A673 (cell line): ENCODE results near the gene GPI. TPM values are rescaled to one million over a fixed set of nuclear protein-coding genes. Genes with fewer than 3 reads are reported as not detected.

Experiments used
- BruUV-seq: library from RNA; stranded (reverse); fragments of 400-500 nt; replicated peaks from 2 replicates; lab custom pipeline; 2021; lab: Mats Ljungman, UMichigan
- CTCF ChIA-PET: fragments of 300-600 bp; sonication (Branson Sonifier 250); formaldehyde crosslinking; loops from one replicate; lab custom pipeline; 2022; ENCODE audit warnings: antibody characterized with exemption; lab: Charles Lee
- POLR2A ChIA-PET: fragments of 300-600 bp; sonication (Branson Sonifier 250); formaldehyde crosslinking; loops from one replicate; lab custom pipeline; 2022; ENCODE audit warnings: antibody characterized with exemption; ENCODE audit not compliant: low non-redundant PET; lab: Charles Lee
- DNase-seq: peaks from one replicate; pipeline ENCODE4 v3.0.0-alpha.2; 2015; ENCODE audit warnings: low spot score
- H3K27ac ChIP-seq: fragments of 200-600 bp; sonication (generic); 2 replicates; pipeline ENCODE4 v1.5.1; 2016; ENCODE audit warnings: mixed run types, low read depth, mild to moderate bottlenecking, mixed read lengths, antibody characterized with exemption, low read length; ENCODE audit not compliant: poor library complexity, severe bottlenecking
- H3K27me3 ChIP-seq: fragments of 200-600 bp; sonication (generic); replicated peaks from 2 replicates; pipeline ENCODE4 v1.6.1; 2017; ENCODE audit warnings: mixed run types, low read depth, mild to moderate bottlenecking, mixed read lengths, antibody characterized with exemption, low read length; ENCODE audit not compliant: insufficient read depth, poor library complexity
- H3K36me3 ChIP-seq: fragments of 200-600 bp; sonication (generic); 2 replicates; pipeline ENCODE4 v1.6.1; 2016; ENCODE audit warnings: mixed run types, mild to moderate bottlenecking, mixed read lengths, antibody characterized with exemption, low read length; ENCODE audit not compliant: insufficient read depth, poor library complexity, severe bottlenecking
- H3K4me1 ChIP-seq: fragments of 200-600 bp; sonication (generic); 2 replicates; pipeline ENCODE4 v1.6.1; 2017; ENCODE audit warnings: mixed run types, mild to moderate bottlenecking, mixed read lengths, antibody characterized with exemption, low read length; ENCODE audit not compliant: insufficient read depth, poor library complexity, severe bottlenecking
- H3K4me3 ChIP-seq: fragments of 200-600 bp; sonication (generic); 2 replicates; pipeline ENCODE4 v1.5.1; 2016; ENCODE audit warnings: low read depth, mixed run types, mild to moderate bottlenecking, mixed read lengths, low read length; ENCODE audit not compliant: poor library complexity, severe bottlenecking
- H3K9me3 ChIP-seq: fragments of 200-600 bp; sonication (generic); 2 replicates; pipeline ENCODE4 v1.6.1; 2016; ENCODE audit warnings: mixed run types, low read depth, mild to moderate bottlenecking, mixed read lengths, antibody characterized with exemption, low read length; ENCODE audit not compliant: poor library complexity, severe bottlenecking
- CTCF ChIP-seq: fragments of 300-800, 200-600 bp; sonication (generic); conservative IDR thresholded peaks from 2 replicates; pipeline ENCODE4 v1.5.1; 2017; ENCODE audit warnings: low read depth, mild to moderate bottlenecking, antibody characterized with exemption, low read length, moderate library complexity, mixed read lengths
- EZH2 ChIP-seq: fragments of 200-600 bp; sonication (generic); IDR thresholded peaks from 2 replicates; pipeline ENCODE4 v1.6.1; 2017; ENCODE audit warnings: borderline replicate concordance, low read depth, mild to moderate bottlenecking, mixed read lengths, antibody characterized with exemption, low read length; ENCODE audit not compliant: poor library complexity, severe bottlenecking
- intact Hi-C: fragments of 100-400 bp; cut with micrococcal nuclease; formaldehyde crosslinking; loops from one replicate; pipeline ENCODE4 v1.10.0; 2022; ENCODE audit not compliant: unreplicated experiment
- total RNA-seq: library from RNA; stranded (reverse); gene quantifications from 2 replicates; pipeline ENCODE4 v1.2.3, GENCODE V29; 2021

Gene GPI
- total RNA-seq, 1 experiment from 2014 or later, result 439 TPM

- Histone ChIP-seq H3K9me3 (no peaks in the 10 kb centered on the region), H3K27ac (no peak overlapping the region), H3K4me1 (peaks cover 15% of the 10 kb centered on the region), H3K27me3 (no peaks in the 10 kb centered on the region), H3K36me3 (no peaks in the 10 kb centered on the region), H3K4me3 (no peak overlapping the region)
- intact Hi-C loops, result no loop called here
- no TSS peak for BruUV-seq
- TF ChIP-seq EZH2, result no peak
- TF ChIP-seq CTCF, result no peak
- ChIA-PET CTCF (no interaction called here), POLR2A (no interaction called here)
- DNase-seq, result peak; percentile 43
Observed at GRCh38 chr19:34317311-34317927, 47.6 kb upstream of the GPI start.

- no peak for TF ChIP-seq CTCF
- TF ChIP-seq EZH2, result no peak
- no TSS peak for BruUV-seq
- no peak overlapping the region for H3K4me3 ChIP-seq
- H3K9me3 ChIP-seq, result no peaks in the 10 kb centered on the region
- H3K36me3 ChIP-seq, result no peaks in the 10 kb centered on the region
- ChIA-PET CTCF (no interaction called here), POLR2A (no interaction called here)
- intact Hi-C loops, result no loop called here
- peaks cover 15% of the 10 kb centered on the region for H3K4me1 ChIP-seq
- H3K27ac ChIP-seq, result no peak overlapping the region
- DNase-seq, result no peak
- no peaks in the 10 kb centered on the region for H3K27me3 ChIP-seq
Observed at GRCh38 chr19:34319230-34319585, 45.8 kb upstream of the GPI start.

GRCh38 chr19:34319785-34320184, 45.2 kb upstream of the GPI start:
- CTCF ChIA-PET, result no interaction called here
- TF ChIP-seq CTCF (no peak), EZH2 (no peak)
- BruUV-seq, result no TSS peak
- Histone ChIP-seq H3K4me1 (peaks cover 9% of the 10 kb centered on the region), H3K27ac (no peak overlapping the region), H3K9me3 (no peaks in the 10 kb centered on the region), H3K27me3 (no peaks in the 10 kb centered on the region), H3K4me3 (no peak overlapping the region), H3K36me3 (no peaks in the 10 kb centered on the region)
- POLR2A ChIA-PET, result no interaction called here
- DNase-seq, result no peak
- intact Hi-C loops, result no loop called here
